SHP77 treated with DMSO at 0.1 percent for 48 hours (cell line): ENCODE measurements around the gene COPE.
"Not testable (repeated sequence)": the region's sequence is repeated elsewhere in the genome, so short reads cannot be mapped to it uniquely, and the experiment has no call there.

Source experiments
- DNase-seq: peaks from one replicate; lab custom pipeline; 2025; lab: John Stamatoyannopoulos, UW

COPE gene

GRCh38 chr19:18919086-18919899 lies at the start of gene COPE, which contains the start of gene DDX49:
Gene COPE, minus strand, starts transcription at chr19:18919387. Its CDS starts 39 bp downstream, at chr19:18919348.
Gene DDX49, plus strand, starts transcription at chr19:18919715. Its CDS starts 27 bp downstream, at chr19:18919742.
- peak; percentile 98 for DNase-seq

- DNase-seq: no peak
Measured at GRCh38 chr19:18967358-18968146, 48.4 kb upstream of the COPE start.

- no peak for DNase-seq
Measured at GRCh38 chr19:18966307-18966706, 47.1 kb upstream of the COPE start.

GRCh38 chr19:18964121-18964520 lies 44.9 kb upstream of the COPE start:
- no peak for DNase-seq

DNA sequence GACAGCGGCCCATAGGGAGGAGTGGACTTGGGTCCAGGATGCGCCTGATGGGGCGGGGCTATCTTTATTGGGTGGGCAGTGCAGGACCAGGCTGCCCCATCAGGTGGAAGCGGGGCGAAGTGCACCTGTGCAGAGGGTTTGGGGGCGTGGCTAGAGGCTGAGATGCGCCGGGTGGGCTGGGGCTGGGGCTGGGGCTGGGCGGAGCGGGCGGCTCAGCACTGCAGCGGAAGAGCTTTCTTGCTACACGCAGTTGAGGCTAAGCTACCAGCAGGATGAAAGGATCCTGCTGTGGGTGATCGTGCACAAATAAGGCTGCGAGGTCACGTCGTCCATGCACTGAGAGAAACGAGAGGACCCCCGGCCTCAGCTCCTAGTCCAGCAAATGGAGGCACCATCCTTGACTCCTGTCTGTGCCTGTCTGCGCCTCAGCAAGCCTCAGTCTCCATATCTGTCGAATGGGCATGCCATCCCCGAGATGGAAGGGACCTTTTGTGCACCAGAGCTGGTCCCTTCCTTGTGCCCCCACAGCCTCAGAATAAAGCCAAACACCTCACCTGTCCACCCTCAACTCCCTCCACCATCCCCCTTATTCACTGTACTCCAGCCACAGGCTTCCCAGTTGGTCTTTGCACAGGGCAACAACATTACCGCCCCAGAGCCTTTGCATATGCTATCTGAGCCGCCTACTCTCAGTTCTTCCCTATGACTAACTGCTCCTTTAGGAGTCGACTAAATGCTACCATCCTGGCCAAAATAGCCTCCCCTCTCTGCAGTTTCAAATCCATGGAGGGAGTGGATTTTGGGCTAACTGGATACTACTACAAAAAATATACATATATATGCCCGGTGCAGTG lies 42.8 kb upstream of the COPE start:
- no peak for DNase-seq

DNA sequence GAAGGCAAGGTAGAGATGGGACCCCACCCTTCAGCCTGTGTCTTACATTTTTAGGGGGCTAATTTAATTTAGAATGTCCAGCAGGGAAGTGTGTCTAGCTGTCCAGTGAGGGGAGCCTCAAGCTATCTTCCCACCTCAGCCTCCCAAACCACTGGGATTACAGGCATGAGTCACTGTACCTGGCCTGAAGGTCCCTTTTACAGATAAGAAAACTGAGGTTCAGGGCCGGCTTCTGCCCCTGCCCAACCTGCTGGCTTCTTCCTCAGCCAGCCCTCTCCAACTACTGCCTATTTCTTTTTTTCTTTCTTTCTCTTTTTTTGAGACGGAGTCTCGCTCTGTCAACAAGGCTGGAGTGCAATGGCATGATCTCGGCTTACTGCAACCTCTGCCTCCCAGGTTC lies 41.2 kb upstream of the COPE start:
- DNase-seq: no peak

DNA sequence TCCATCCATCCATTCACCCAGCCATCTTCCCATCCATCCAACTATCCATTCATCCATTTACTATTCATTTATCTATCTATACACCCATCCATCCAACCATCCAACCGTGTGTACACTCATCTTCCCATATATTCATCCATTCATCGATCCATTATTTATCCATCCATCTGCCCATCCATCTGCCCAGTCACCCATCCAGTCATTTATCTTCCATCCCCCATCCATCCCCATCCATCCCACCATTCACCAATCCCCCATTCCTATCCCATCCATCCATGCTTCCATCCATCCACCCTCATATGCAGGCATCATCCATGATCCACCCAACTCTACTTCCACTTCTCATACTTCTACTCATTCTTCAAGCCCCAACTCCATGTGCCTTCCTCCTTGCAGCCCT lies 35.9 kb upstream of the COPE start:
- DNase-seq: no peak

GRCh38 chr19:18954094-18954493 lies 34.9 kb upstream of the COPE start:
- DNase-seq: no peak

GRCh38 chr19:18952364-18953003 lies 33.3 kb upstream of the COPE start:
- DNase-seq: not testable (repeated sequence)

DNA sequence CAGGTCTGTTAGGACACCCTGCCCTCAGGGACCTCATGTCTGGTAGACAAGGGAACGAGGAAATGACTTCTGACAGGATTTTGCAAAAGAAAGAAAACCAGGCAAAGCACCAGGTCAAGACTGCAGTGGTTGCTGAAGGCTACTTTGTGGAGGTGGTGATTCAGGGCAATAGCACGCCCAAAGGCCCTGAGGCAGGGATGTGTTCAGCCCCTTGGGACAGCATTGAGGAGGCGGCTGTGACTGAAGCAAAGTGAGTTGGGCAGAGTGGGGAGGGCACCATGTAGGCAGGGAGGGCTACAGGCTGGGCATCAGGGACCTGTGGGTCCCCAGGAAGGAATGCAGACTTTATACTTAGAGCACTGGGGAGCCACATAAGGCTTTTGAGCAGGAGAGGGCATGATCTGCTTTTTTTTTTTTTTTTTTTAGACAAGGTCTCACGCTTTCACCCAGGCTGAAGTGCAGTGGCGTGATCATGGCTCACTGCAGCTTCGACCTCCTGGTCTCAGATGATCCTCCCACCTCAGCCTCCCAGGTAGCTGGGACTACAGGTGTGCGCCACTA lies 32.6 kb upstream of the COPE start:
- no peak for DNase-seq

DNA sequence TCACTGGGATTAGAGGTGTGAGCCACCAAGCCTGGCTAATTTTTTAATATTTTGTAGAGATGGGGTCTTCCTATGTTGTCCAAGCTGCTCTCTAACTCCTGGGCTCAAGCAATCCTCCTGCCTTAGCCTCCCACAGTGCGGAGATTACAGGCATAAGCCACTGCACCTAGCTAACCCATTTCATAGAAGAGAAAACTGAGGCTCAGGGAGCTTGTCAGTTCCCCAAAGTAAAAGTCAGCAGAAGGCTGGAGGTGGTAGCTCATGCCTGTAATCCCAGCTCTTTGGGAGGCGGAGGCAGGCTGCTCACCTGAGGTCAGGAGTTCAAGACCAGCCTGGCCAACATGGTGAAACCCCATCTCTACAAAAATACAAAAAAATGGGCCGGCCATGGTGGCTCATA lies 30.7 kb upstream of the COPE start:
- no peak for DNase-seq

GRCh38 chr19:18948976-18949356 lies 29.8 kb upstream of the COPE start:
- DNase-seq: no peak

DNA sequence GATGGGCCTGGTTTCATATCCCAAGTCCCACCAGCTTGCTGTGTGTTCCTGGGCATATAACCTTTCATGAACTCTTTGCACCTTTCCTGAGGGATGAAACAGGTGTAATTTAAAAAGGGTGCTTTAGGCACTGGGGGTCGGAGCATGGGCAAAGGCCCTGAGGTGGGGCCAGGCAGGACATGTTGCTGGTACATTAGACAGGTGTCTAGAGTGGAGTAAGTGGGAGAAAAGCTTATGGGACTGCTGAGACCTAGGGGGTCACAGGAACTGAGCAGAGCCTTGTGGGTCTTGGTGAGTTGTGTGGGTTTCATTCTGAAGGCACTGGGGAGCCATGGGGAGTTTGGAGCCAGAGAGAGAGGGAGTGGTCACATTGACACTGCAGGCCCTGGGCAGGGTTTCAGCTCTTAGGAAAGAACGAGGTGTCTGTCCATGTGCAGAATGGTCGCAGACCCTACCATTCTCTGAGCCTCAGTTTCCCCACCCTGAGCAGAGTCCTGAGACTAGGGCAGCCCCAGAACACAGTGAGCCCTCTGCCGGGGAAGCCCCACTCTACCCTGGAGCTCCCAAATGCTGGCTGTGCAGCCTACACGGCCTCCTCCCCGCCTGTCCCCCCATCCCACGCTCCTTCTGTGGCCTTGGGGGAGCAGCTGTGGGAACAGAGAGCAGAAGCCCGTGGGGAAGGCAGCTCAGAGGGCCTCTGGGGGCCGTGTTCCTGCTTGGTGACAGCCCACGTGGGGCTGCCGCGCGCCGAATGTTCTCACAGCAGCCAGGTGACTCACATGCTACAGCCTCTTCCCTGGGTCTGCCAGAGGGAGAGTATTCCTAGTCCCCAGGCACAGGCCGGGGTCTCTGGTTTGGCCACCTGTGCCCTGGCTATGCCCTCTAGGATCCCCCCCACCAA lies 29.1 kb upstream of the COPE start:
- no peak for DNase-seq

GRCh38 chr19:18946918-18947317 lies 27.7 kb upstream of the COPE start:
- DNase-seq: no peak

DNA sequence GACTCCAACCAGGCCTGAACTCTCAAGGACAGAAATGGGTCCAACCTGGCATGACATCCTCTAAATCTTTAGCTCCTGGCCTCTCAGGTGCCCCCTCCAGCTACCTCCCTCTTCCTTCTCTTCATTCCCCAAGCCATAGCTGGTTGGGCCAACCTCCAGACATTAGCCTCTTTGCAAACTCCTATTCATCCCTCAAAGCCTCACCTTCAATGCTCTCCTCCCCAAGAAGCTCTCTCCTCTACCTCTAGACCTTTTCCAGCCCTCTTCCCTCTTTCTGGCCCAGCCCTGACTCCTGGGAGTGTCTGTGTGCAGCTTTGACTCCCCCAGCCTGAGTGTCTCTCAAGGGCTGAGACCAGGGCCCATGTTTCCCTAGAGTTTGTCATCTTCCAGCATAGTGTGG lies 27.1 kb upstream of the COPE start:
- DNase-seq: no peak

DNA sequence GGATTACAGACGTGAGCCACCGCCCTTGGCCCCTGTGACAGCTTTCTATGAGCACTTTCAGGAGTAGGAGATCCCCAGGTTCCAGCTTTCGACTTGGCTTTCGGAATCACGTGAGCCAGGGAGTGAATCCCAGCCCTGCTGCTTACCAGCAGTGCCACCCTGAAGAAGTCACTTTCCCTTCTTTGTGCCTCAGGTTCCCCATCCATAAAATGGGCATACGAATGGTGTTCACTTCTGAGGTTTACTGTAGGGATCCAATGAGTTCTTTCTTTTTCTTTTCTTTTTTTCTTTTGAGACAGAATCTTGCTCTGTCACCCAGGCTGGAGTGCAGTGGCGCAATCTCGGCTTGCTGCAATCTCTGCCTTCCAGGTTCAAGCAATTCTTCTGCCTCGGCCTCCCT lies 26.1 kb upstream of the COPE start:
- no peak for DNase-seq

- DNase-seq: no peak
Measured at GRCh38 chr19:18943465-18943864, 24.3 kb upstream of the COPE start.

GRCh38 chr19:18942692-18943091 lies 23.5 kb upstream of the COPE start:
- DNase-seq: no peak

- no peak for DNase-seq
Measured at GRCh38 chr19:18941628-18942354, 22.6 kb upstream of the COPE start.
